ENCODE results near the gene PHF21A.

The PHF21A gene

DNA sequence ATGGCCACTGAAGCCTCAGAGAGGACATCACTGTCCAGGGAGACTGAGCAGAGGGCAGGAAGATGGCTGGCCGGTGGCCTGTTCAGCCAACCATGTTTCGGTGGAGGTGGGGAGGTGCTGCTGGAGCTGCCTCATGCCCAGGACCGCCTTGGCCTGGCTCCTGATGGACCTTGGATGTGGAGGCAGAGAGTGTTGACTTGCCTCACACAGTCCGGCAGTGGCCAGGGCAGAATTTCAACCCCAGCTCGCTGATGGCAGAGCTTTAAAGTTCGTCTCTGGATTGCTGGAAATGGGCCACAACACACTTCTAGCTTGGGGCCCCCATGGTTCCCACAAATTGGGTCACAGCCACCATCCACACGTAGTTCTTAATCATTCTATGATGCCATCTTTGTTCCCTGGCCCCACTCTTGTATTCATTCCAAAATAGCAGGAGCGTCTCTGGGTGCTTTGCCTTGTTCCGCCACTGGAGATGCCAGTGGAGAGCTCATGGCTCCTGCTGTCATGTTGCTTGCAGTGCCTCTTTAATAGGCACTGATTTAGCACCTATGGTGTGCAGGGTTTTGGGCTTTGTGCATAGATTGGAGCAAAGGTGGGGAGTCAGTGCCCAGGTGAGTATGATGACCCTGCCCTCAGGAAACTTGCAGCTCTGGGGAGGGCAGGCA, 230.2 kb downstream of the PHF21A start:
- Histone ChIP-seq H2BK15ac (ENCODE audit: low read depth, poor library complexity, severe bottlenecking) (no peak overlapping the region), H3K27ac (ENCODE audit: low read length, poor library complexity, severe bottlenecking) (no peak overlapping the region), H3K18ac (ENCODE audit: low read depth in 1 of 2, low read length in 2 of 2) (no peak overlapping the region), H3K79me1 (replicated peaks; ENCODE audit: low read length, poor library complexity, severe bottlenecking) (no peaks in the 10 kb centered on the region), H3K9me3 (ENCODE audit: control insufficient read depth, low read length) (no peaks in the 10 kb centered on the region), H2BK120ac (ENCODE audit: low read depth, low read length) (no peak overlapping the region), H3K9ac (ENCODE audit: low read length) (no peak overlapping the region), H2AFZ (ENCODE audit: low read depth, low read length) (no peak overlapping the region), H3K36me3 (ENCODE audit: control insufficient read depth in 1 of 2, insufficient read depth in 2 of 2, low read depth in 1 of 2, low read length in 2 of 2) (no peaks in the 10 kb centered on the region), H2BK5ac (ENCODE audit: low read depth, low read length, poor library complexity, severe bottlenecking) (no peak overlapping the region), H3K4ac (ENCODE audit: low read depth in 1 of 2, low read length in 2 of 2) (no peak overlapping the region), H3K4me1 (ENCODE audit: control insufficient read depth, insufficient read depth, low read depth, low read length) (peaks cover 3% of the 10 kb centered on the region), H4K91ac (ENCODE audit: low read length) (no peak overlapping the region), H2BK12ac (ENCODE audit: low read length in 2 of 2) (no peak overlapping the region), H3K4me3 (ENCODE audit: insufficient read depth in 1 of 2, low read depth in 1 of 2, low read length in 2 of 2) (no peak overlapping the region), H3K14ac (ENCODE audit: low read length in 2 of 2) (no peak overlapping the region), H3K27me3 (ENCODE audit: control insufficient read depth in 1 of 2, insufficient read depth in 1 of 2, low read length in 2 of 2) (peaks cover 44 to 69% of the 10 kb centered on the region in 2 experiments), H3K4me2 (ENCODE audit: low read length, poor library complexity, severe bottlenecking) (no peak overlapping the region), H4K8ac (ENCODE audit: low read length) (no peak overlapping the region), H2AK5ac (ENCODE audit: low read length, severe bottlenecking) (no peak overlapping the region), H3K23ac (ENCODE audit: low read length in 2 of 2) (no peak overlapping the region)
- no peak for DNase-seq
- 82% methylated on average over 9 of the region's 9 CpGs for whole genome bisulfite sequencing

GRCh38 chr11:45889966-45890365, 231.3 kb downstream of the PHF21A start:
- no peak overlapping the region for H2BK5ac ChIP-seq (ENCODE audit: low read depth, low read length, poor library complexity, severe bottlenecking)
- H3K4me1 ChIP-seq (ENCODE audit: control insufficient read depth, insufficient read depth, low read depth, low read length): peaks cover 10% of the 10 kb centered on the region
- no peak overlapping the region for H3K18ac ChIP-seq (ENCODE audit: low read depth in 1 of 2, low read length in 2 of 2)
- no peak overlapping the region for H3K9ac ChIP-seq (ENCODE audit: low read length)
- no peak overlapping the region for H2AK5ac ChIP-seq (ENCODE audit: low read length, severe bottlenecking)
- no peak overlapping the region for H2BK120ac ChIP-seq (ENCODE audit: low read depth, low read length)
- no peak overlapping the region for H4K8ac ChIP-seq (ENCODE audit: low read length)
- no peak overlapping the region for H4K91ac ChIP-seq (ENCODE audit: low read length)
- H3K4ac ChIP-seq (ENCODE audit: low read depth in 1 of 2, low read length in 2 of 2): no peak overlapping the region
- H3K14ac ChIP-seq (ENCODE audit: low read length in 2 of 2): no peak overlapping the region
- no peak overlapping the region for H3K23ac ChIP-seq (ENCODE audit: low read length in 2 of 2)
- no peaks in the 10 kb centered on the region for H3K79me1 ChIP-seq (replicated peaks; ENCODE audit: low read length, poor library complexity, severe bottlenecking)
- no peak for DNase-seq
- peaks cover 41 to 65% of the 10 kb centered on the region in 2 experiments for H3K27me3 ChIP-seq (ENCODE audit: control insufficient read depth in 1 of 2, insufficient read depth in 1 of 2, low read length in 2 of 2)
- H2AFZ ChIP-seq (ENCODE audit: low read depth, low read length): no peak overlapping the region
- no peak overlapping the region for H3K27ac ChIP-seq (ENCODE audit: low read length, poor library complexity, severe bottlenecking)
- 92% methylated on average over 6 of the region's 9 CpGs for WGBS
- H3K4me2 ChIP-seq (ENCODE audit: low read length, poor library complexity, severe bottlenecking): no peak overlapping the region
- no peaks in the 10 kb centered on the region for H3K9me3 ChIP-seq (ENCODE audit: control insufficient read depth, low read length)
- no peaks in the 10 kb centered on the region for H3K36me3 ChIP-seq (ENCODE audit: control insufficient read depth in 1 of 2, insufficient read depth in 2 of 2, low read depth in 1 of 2, low read length in 2 of 2)
- no peak overlapping the region for H3K4me3 ChIP-seq (ENCODE audit: insufficient read depth in 1 of 2, low read depth in 1 of 2, low read length in 2 of 2)
- no peak overlapping the region for H2BK15ac ChIP-seq (ENCODE audit: low read depth, poor library complexity, severe bottlenecking)
- H2BK12ac ChIP-seq (ENCODE audit: low read length in 2 of 2): no peak overlapping the region

DNA sequence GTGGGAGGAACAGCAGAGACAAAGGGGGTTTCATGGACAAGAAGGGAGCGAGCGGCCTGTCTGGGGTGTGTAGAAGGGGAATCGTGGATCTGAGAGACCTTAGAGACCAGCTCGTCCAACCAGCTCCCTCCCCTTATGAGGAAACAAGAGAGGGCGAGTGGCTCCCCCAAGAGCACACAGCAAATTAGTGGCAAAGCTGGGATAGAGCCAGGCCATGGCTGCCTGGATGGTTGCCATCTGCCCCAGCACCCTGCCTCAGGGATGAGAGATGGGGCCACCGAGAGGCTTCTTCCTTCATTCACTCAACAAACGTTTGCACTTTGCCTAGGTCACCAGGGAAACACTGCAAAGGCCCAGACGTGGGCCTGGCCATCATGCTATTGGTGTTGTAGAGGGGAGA, 231.7 kb downstream of the PHF21A start:
- Histone ChIP-seq H3K18ac (ENCODE audit: low read depth in 1 of 2, low read length in 2 of 2) (no peak overlapping the region), H3K9me3 (ENCODE audit: control insufficient read depth, low read length) (no peaks in the 10 kb centered on the region), H3K14ac (ENCODE audit: low read length in 2 of 2) (no peak overlapping the region), H4K8ac (ENCODE audit: low read length) (no peak overlapping the region), H3K4me1 (ENCODE audit: control insufficient read depth, insufficient read depth, low read depth, low read length) (peaks cover 10% of the 10 kb centered on the region), H2AK5ac (ENCODE audit: low read length, severe bottlenecking) (no peak overlapping the region), H3K27ac (ENCODE audit: low read length, poor library complexity, severe bottlenecking) (no peak overlapping the region), H3K4me2 (ENCODE audit: low read length, poor library complexity, severe bottlenecking) (no peak overlapping the region), H3K79me1 (replicated peaks; ENCODE audit: low read length, poor library complexity, severe bottlenecking) (no peaks in the 10 kb centered on the region), H3K23ac (ENCODE audit: low read length in 2 of 2) (no peak overlapping the region), H3K4me3 (ENCODE audit: insufficient read depth in 1 of 2, low read depth in 1 of 2, low read length in 2 of 2) (no peak overlapping the region), H4K91ac (ENCODE audit: low read length) (no peak overlapping the region), H3K4ac (ENCODE audit: low read depth in 1 of 2, low read length in 2 of 2) (no peak overlapping the region), H3K9ac (ENCODE audit: low read length) (no peak overlapping the region), H3K36me3 (ENCODE audit: control insufficient read depth in 1 of 2, insufficient read depth in 2 of 2, low read depth in 1 of 2, low read length in 2 of 2) (no peaks in the 10 kb centered on the region), H2BK12ac (ENCODE audit: low read length in 2 of 2) (no peak overlapping the region), H2BK15ac (ENCODE audit: low read depth, poor library complexity, severe bottlenecking) (no peak overlapping the region), H2BK120ac (ENCODE audit: low read depth, low read length) (no peak overlapping the region), H2BK5ac (ENCODE audit: low read depth, low read length, poor library complexity, severe bottlenecking) (no peak overlapping the region), H3K27me3 (ENCODE audit: control insufficient read depth in 1 of 2, insufficient read depth in 1 of 2, low read length in 2 of 2) (peaks cover 38 to 61% of the 10 kb centered on the region in 2 experiments), H2AFZ (ENCODE audit: low read depth, low read length) (no peak overlapping the region)
- DNase-seq: no peak
- WGBS: 76% methylated on average over 7 of the region's 8 CpGs

- Histone ChIP-seq H2BK120ac (ENCODE audit: low read depth, low read length) (no peak overlapping the region), H3K4me1 (ENCODE audit: control insufficient read depth, insufficient read depth, low read depth, low read length) (peaks cover 10% of the 10 kb centered on the region)
Observed at GRCh38 chr11:45887587-45887986, 233.7 kb downstream of the PHF21A start.

More at GRCh38 chr11:45887587-45887986, 233.7 kb downstream of the PHF21A start:
- Histone ChIP-seq H2AFZ (ENCODE audit: low read depth, low read length) (no peak overlapping the region), H2AK5ac (ENCODE audit: low read length, severe bottlenecking) (no peak overlapping the region), H3K9me3 (ENCODE audit: control insufficient read depth, low read length) (no peaks in the 10 kb centered on the region), H3K27ac (ENCODE audit: low read length, poor library complexity, severe bottlenecking) (no peak overlapping the region), H3K4ac (ENCODE audit: low read depth in 1 of 2, low read length in 2 of 2) (no peak overlapping the region), H3K23ac (ENCODE audit: low read length in 2 of 2) (no peak overlapping the region), H3K79me1 (replicated peaks; ENCODE audit: low read length, poor library complexity, severe bottlenecking) (no peaks in the 10 kb centered on the region), H3K18ac (ENCODE audit: low read depth in 1 of 2, low read length in 2 of 2) (no peak overlapping the region), H2BK15ac (ENCODE audit: low read depth, poor library complexity, severe bottlenecking) (no peak overlapping the region), H2BK12ac (ENCODE audit: low read length in 2 of 2) (peak overlapping the region in 1 of 2 experiments; percentile 37), H3K27me3 (ENCODE audit: control insufficient read depth in 1 of 2, insufficient read depth in 1 of 2, low read length in 2 of 2) (peaks cover 24 to 46% of the 10 kb centered on the region in 2 experiments), H3K4me2 (ENCODE audit: low read length, poor library complexity, severe bottlenecking) (no peak overlapping the region), H3K4me3 (ENCODE audit: insufficient read depth in 1 of 2, low read depth in 1 of 2, low read length in 2 of 2) (no peak overlapping the region), H3K14ac (ENCODE audit: low read length in 2 of 2) (no peak overlapping the region), H3K36me3 (ENCODE audit: control insufficient read depth in 1 of 2, insufficient read depth in 2 of 2, low read depth in 1 of 2, low read length in 2 of 2) (peaks cover 10 to 11% of the 10 kb centered on the region in 2 experiments), H4K91ac (ENCODE audit: low read length) (no peak overlapping the region), H2BK5ac (ENCODE audit: low read depth, low read length, poor library complexity, severe bottlenecking) (no peak overlapping the region), H4K8ac (ENCODE audit: low read length) (no peak overlapping the region), H3K9ac (ENCODE audit: low read length) (no peak overlapping the region)
- WGBS: 93% methylated on average over 10 of the region's 10 CpGs
- no peak for DNase-seq
